ENCODE data around the gene PDE4B.

PDE4B gene

DNA sequence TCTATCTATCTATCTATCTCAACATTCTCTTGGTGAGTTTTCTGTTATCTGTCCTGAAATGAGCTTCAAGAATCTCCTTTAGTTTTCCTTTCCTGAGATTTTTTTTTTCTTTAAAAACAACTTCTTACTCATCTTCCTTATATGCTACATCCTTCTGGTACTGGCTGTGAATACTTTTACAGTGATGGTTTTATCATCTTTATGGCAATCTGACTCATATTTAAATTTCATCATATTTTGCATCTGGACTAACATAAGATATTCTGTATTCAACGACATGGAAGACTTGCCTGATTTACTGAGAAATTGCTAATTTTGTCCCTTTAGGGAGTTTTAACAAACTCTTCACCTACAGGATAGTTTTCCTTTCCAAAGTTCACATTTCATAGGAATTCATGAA, 33.0 kb downstream of the PDE4B start:
- Histone ChIP-seq H3K4me1 (ENCODE audit: low read length) (peaks cover 21% of the 10 kb centered on the region), H4K20me1 (ENCODE audit: insufficient read depth, low read length) (no peaks in the 10 kb centered on the region), H3K36me3 (replicated peaks; ENCODE audit: low read depth, low read length) (no peaks in the 10 kb centered on the region), H2AFZ (ENCODE audit: low read depth, low read length) (no peak overlapping the region), H3K27me3 (ENCODE audit: low read depth, low read length) (no peaks in the 10 kb centered on the region), H3K27ac (ENCODE audit: low read length) (no peak overlapping the region), H3K9ac (ENCODE audit: low read length) (no peak overlapping the region), H3K79me2 (ENCODE audit: low read length) (no peaks in the 10 kb centered on the region), H3K4me2 (ENCODE audit: low read length) (no peak overlapping the region), H3K4me3 (ENCODE audit: low read length) (no peak overlapping the region), H3K9me3 (ENCODE audit: insufficient read depth, low read length) (no peaks in the 10 kb centered on the region)
- no peak for TF ChIP-seq EZH2phosphoT487 (IDR thresholded peaks at IDR 0.05; ENCODE audit: low read depth)
- TF ChIP-seq, protein P1, sequence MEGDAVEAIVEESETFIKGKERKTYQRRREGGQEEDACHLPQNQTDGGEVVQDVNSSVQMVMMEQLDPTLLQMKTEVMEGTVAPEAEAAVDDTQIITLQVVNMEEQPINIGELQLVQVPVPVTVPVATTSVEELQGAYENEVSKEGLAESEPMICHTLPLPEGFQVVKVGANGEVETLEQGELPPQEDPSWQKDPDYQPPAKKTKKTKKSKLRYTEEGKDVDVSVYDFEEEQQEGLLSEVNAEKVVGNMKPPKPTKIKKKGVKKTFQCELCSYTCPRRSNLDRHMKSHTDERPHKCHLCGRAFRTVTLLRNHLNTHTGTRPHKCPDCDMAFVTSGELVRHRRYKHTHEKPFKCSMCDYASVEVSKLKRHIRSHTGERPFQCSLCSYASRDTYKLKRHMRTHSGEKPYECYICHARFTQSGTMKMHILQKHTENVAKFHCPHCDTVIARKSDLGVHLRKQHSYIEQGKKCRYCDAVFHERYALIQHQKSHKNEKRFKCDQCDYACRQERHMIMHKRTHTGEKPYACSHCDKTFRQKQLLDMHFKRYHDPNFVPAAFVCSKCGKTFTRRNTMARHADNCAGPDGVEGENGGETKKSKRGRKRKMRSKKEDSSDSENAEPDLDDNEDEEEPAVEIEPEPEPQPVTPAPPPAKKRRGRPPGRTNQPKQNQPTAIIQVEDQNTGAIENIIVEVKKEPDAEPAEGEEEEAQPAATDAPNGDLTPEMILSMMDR (IDR thresholded peaks at IDR 0.05; ENCODE audit: low read depth, low read length) = no peak

DNA sequence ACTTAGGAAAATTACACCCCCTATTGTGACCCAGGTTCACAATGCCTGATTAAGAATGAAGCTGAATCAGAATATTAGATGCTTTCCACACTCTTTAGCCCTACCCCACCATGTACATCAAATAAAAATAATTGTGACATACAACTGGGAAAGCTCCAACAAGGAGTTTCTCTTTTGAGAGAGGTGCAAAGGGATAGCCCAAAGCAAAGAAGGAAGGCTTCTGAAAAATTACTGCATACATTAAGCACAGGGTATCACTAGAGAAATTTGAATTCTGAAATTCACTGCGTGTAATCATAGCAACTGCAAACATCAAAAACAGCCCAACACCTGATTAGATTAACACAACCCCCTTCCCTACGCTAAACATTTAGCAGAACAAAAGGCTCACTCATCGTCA, 34.1 kb downstream of the PDE4B start:
- no peak overlapping the region for H3K9ac ChIP-seq (ENCODE audit: low read length)
- no peak overlapping the region for H2AFZ ChIP-seq (ENCODE audit: low read depth, low read length)
- H3K36me3 ChIP-seq (replicated peaks; ENCODE audit: low read depth, low read length) = no peaks in the 10 kb centered on the region
- H3K4me2 ChIP-seq (ENCODE audit: low read length) = no peak overlapping the region
- H3K27me3 ChIP-seq (ENCODE audit: low read depth, low read length) = no peaks in the 10 kb centered on the region
- H3K79me2 ChIP-seq (ENCODE audit: low read length) = no peaks in the 10 kb centered on the region
- no peak overlapping the region for H3K4me3 ChIP-seq (ENCODE audit: low read length)
- TF ChIP-seq EZH2phosphoT487 (IDR thresholded peaks at IDR 0.05; ENCODE audit: low read depth) = no peak
- TF ChIP-seq, protein P1 (IDR thresholded peaks at IDR 0.05; ENCODE audit: low read depth, low read length) = no peak
- no peaks in the 10 kb centered on the region for H3K9me3 ChIP-seq (ENCODE audit: insufficient read depth, low read length)
- H4K20me1 ChIP-seq (ENCODE audit: insufficient read depth, low read length) = no peaks in the 10 kb centered on the region
- H3K27ac ChIP-seq (ENCODE audit: low read length) = no peak overlapping the region
- peaks cover 12% of the 10 kb centered on the region for H3K4me1 ChIP-seq (ENCODE audit: low read length)

DNA sequence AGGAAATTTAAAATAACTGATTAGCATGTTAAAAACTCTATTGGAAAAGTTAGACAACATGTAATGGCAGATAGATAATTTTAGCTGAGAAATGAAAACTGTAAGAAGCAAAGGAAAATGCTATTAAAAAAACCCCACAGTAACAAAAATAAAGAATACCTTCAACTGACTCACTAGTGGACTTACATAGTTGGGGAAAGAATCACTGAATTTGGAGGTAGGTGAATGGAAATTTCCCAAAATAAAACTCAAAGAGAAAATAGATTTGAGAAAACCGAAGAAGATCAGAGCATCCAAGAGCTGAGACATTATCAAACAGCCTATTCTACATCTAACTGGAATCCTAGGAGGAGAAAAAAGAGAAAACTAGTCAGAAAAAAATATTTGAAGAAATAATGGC, 34.7 kb downstream of the PDE4B start:
- no peaks in the 10 kb centered on the region for H3K36me3 ChIP-seq (replicated peaks; ENCODE audit: low read depth, low read length)
- no peak overlapping the region for H3K27ac ChIP-seq (ENCODE audit: low read length)
- TF ChIP-seq, protein P1 (IDR thresholded peaks at IDR 0.05; ENCODE audit: low read depth, low read length) = no peak
- TF ChIP-seq EZH2phosphoT487 (IDR thresholded peaks at IDR 0.05; ENCODE audit: low read depth) = no peak
- no peaks in the 10 kb centered on the region for H3K79me2 ChIP-seq (ENCODE audit: low read length)
- H3K4me1 ChIP-seq (ENCODE audit: low read length) = peaks cover 6% of the 10 kb centered on the region
- H4K20me1 ChIP-seq (ENCODE audit: insufficient read depth, low read length) = no peaks in the 10 kb centered on the region
- no peaks in the 10 kb centered on the region for H3K9me3 ChIP-seq (ENCODE audit: insufficient read depth, low read length)
- no peak overlapping the region for H3K4me2 ChIP-seq (ENCODE audit: low read length)
- H2AFZ ChIP-seq (ENCODE audit: low read depth, low read length) = no peak overlapping the region
- no peak overlapping the region for H3K9ac ChIP-seq (ENCODE audit: low read length)
- no peaks in the 10 kb centered on the region for H3K27me3 ChIP-seq (ENCODE audit: low read depth, low read length)
- no peak overlapping the region for H3K4me3 ChIP-seq (ENCODE audit: low read length)

DNA sequence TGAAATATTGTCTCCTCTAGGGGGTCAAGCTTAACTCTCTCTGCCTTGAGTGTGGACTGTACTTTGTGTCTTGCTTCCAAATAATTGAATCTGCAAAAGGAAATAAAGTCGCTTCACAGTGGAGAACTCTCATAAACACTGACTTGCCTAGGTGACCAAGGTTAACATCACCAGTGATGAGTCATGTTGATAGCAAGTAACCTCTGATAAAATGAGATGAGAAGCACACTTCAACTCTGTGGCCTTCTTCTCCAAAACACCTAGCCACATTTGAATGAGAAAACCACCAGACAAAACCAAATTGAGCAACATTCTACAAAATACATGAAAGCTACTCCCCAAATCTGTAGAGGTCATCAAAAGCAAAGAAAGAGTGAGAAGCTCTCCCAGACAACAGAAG, 37.6 kb downstream of the PDE4B start:
- Histone ChIP-seq H4K20me1 (ENCODE audit: insufficient read depth, low read length) (no peaks in the 10 kb centered on the region), H2AFZ (ENCODE audit: low read depth, low read length) (no peak overlapping the region), H3K4me2 (ENCODE audit: low read length) (no peak overlapping the region), H3K4me1 (ENCODE audit: low read length) (peaks cover 5% of the 10 kb centered on the region), H3K27me3 (ENCODE audit: low read depth, low read length) (no peaks in the 10 kb centered on the region), H3K9ac (ENCODE audit: low read length) (no peak overlapping the region), H3K27ac (ENCODE audit: low read length) (no peak overlapping the region), H3K9me3 (ENCODE audit: insufficient read depth, low read length) (no peaks in the 10 kb centered on the region), H3K36me3 (replicated peaks; ENCODE audit: low read depth, low read length) (no peaks in the 10 kb centered on the region), H3K79me2 (ENCODE audit: low read length) (no peaks in the 10 kb centered on the region), H3K4me3 (ENCODE audit: low read length) (no peak overlapping the region)
- no peak for TF ChIP-seq EZH2phosphoT487 (IDR thresholded peaks at IDR 0.05; ENCODE audit: low read depth)
- TF ChIP-seq, protein P1 (IDR thresholded peaks at IDR 0.05; ENCODE audit: low read depth, low read length) = no peak
